HCT116 (cell line): ENCODE data around the gene CRMP1. TPM values are rescaled to one million over a fixed set of nuclear protein-coding genes. Genes with fewer than 3 reads are reported as not detected.

Experiments
- ATAC-seq: fragments of 200-7000 bp; cut with Tn5 transposase; 2 replicates; pipeline ENCODE4 v1.9.1; 2020; ENCODE audit warnings: mild to moderate bottlenecking, moderate library complexity
- BruUV-seq: library from RNA; stranded (reverse); fragments of 400-500 nt; replicated peaks from 2 replicates; lab custom pipeline; 2021; lab: Mats Ljungman, UMichigan
- CTCF ChIA-PET: fragments of 300-600 bp; sonication (Branson Sonifier 250); formaldehyde crosslinking; loops from one replicate; lab custom pipeline; 2021; ENCODE audit warnings: antibody characterized with exemption; lab: Charles Lee
- POLR2A ChIA-PET: fragments of 300-600, 350-600 bp; sonication (Branson Sonifier 250); formaldehyde crosslinking; loops from one replicate; lab custom pipeline; 2021; ENCODE audit warnings: antibody characterized with exemption; lab: Charles Lee
- RAD21 ChIA-PET, 2 experiments: fragments of 300-600 bp; sonication (Branson Sonifier 250); formaldehyde crosslinking; loops; one replicate each; lab custom pipeline; 2023; ENCODE audit warnings: low total read pairs in 2 of 2; ENCODE audit not compliant: uncharacterized antibody in 2 of 2, unreplicated experiment in 2 of 2, low non-redundant PET in 1 of 2; lab: Charles Lee
- DNase-seq: peaks from one replicate; pipeline ENCODE4 v3.0.0-alpha.2; 2010; ENCODE audit warnings: low read depth, low spot score
- H2AFZ ChIP-seq: fragments of 200-600 bp; shearing (Covaris generic), sonication (generic); 2 replicates; pipeline ENCODE4 v1.6.1; 2017; ENCODE audit warnings: low read depth, mixed run types, mixed read lengths, antibody characterized with exemption, low read length; ENCODE audit not compliant: poor library complexity, severe bottlenecking
- H3K27ac ChIP-seq: 2 replicates; pipeline ENCODE4 v1.5.1; 2012; ENCODE audit warnings: low read depth, low read length
- H3K27me3 ChIP-seq: fragments of 200-600 bp; sonication (generic); 2 replicates; pipeline ENCODE4 v1.6.1; 2016; ENCODE audit warnings: mixed run types, low read length, mixed read lengths; ENCODE audit not compliant: insufficient read depth
- H3K36me3 ChIP-seq, 2 experiments: fragments of 200-500 bp in 1 of 2; fragments of 200-600 bp in 1 of 2; sonication (Bioruptor generic) in 1 of 2; sonication (generic) in 1 of 2; 2 replicates each; pipeline versions ENCODE4 v1.5.1 to v1.6.1; 2014 to 2016; ENCODE audit warnings: low read length in 2 of 2, inconsistent platforms in 1 of 2, mixed read lengths in 1 of 2, mixed run types in 1 of 2; ENCODE audit not compliant: insufficient read depth in 2 of 2, control insufficient read depth in 1 of 2
- H3K4me1 ChIP-seq, 2 experiments: fragments of 200-600 bp in 1 of 2; sonication (generic) in 1 of 2; 2 replicates each; pipeline versions ENCODE4 v1.5.1 to v1.6.1; 2012 to 2017; ENCODE audit warnings: low read length in 2 of 2, inconsistent platforms in 1 of 2, mild to moderate bottlenecking in 1 of 2, mixed read lengths in 1 of 2, mixed run types in 1 of 2, moderate library complexity in 1 of 2; ENCODE audit not compliant: insufficient read depth in 2 of 2, control insufficient read depth in 1 of 2
- H3K4me2 ChIP-seq: fragments of 200-600 bp; sonication (generic); 2 replicates; pipeline ENCODE4 v1.6.1; 2017; ENCODE audit warnings: mixed run types, low read length, mixed read lengths
- H3K4me3 ChIP-seq, 2 experiments: fragments of 200-600 bp in 1 of 2; sonication (generic) in 1 of 2; replicated peaks in 1 of 2; 2 replicates each; pipeline ENCODE4 v1.5.1; 2011 to 2016; ENCODE audit warnings: low read length in 2 of 2, control low read depth in 1 of 2, low read depth in 1 of 2, mild to moderate bottlenecking in 1 of 2, mixed read lengths in 1 of 2, mixed run types in 1 of 2
- H3K79me2 ChIP-seq: fragments of 200-600 bp; sonication (generic); 2 replicates; pipeline ENCODE4 v1.6.1; 2017; ENCODE audit warnings: mild to moderate bottlenecking, mixed run types, low read length, moderate library complexity, mixed read lengths; ENCODE audit not compliant: insufficient read depth
- H3K9ac ChIP-seq: fragments of 200-600 bp; sonication (generic); 2 replicates; pipeline ENCODE4 v1.6.1; 2016; ENCODE audit warnings: low read length, mixed read lengths
- H3K9me2 ChIP-seq: fragments of 200-600 bp; sonication (generic), shearing (Covaris generic); 2 replicates; pipeline ENCODE4 v1.6.1; 2017; ENCODE audit warnings: mixed run types, mild to moderate bottlenecking, moderate library complexity; ENCODE audit not compliant: insufficient read depth
- H3K9me3 ChIP-seq, 2 experiments: fragments of 200-500 bp in 1 of 2; fragments of 200-600 bp in 1 of 2; sonication (Bioruptor generic) in 1 of 2; sonication (generic) in 1 of 2; 2 replicates each; pipeline ENCODE4 v1.6.1; 2014 to 2017; ENCODE audit warnings: low read length in 2 of 2, mixed read lengths in 2 of 2, inconsistent platforms in 1 of 2, low read depth in 1 of 2, mild to moderate bottlenecking in 1 of 2, mixed run types in 1 of 2, moderate library complexity in 1 of 2; ENCODE audit not compliant: control insufficient read depth in 1 of 2, insufficient read depth in 1 of 2
- H4K20me1 ChIP-seq: fragments of 200-600 bp; sonication (generic), shearing (Covaris generic); 2 replicates; pipeline ENCODE4 v1.6.1; 2017; ENCODE audit warnings: mixed run types, mild to moderate bottlenecking, moderate library complexity; ENCODE audit not compliant: insufficient read depth
- EZH2phosphoT487 ChIP-seq: fragments of 200-600 bp; IDR thresholded peaks from 2 replicates; pipeline ENCODE4 v1.6.1; 2018; ENCODE audit warnings: antibody characterized with exemption, borderline replicate concordance
- POLR2A ChIP-seq: IDR thresholded peaks from 2 replicates; pipeline ENCODE4 v1.7.0; 2011; ENCODE audit warnings: borderline replicate concordance; ENCODE audit not compliant: insufficient read depth, insufficient read length; ENCODE audit errors: extremely low read depth
- POLR2AphosphoS5 ChIP-seq: IDR thresholded peaks from 2 replicates; pipeline ENCODE4 v1.6.1; 2011; ENCODE audit warnings: mild to moderate bottlenecking, low read depth, low read length, moderate library complexity
- TCF7L2 ChIP-seq: IDR thresholded peaks from 2 replicates; pipeline ENCODE4 v1.7.0; 2011; ENCODE audit warnings: borderline replicate concordance, inconsistent platforms; ENCODE audit not compliant: insufficient read depth, insufficient read length; ENCODE audit errors: extremely low read depth
- intact Hi-C: fragments of 100-400 bp; cut with micrococcal nuclease; formaldehyde crosslinking; loops from 2 replicates; pipeline ENCODE4 v1.10.0; 2022
- total RNA-seq: library from RNA; stranded (reverse); gene quantifications from one replicate; pipeline ENCODE4 v1.2.1, GENCODE V29; 2021; ENCODE audit not compliant: unreplicated experiment
- TF ChIP-seq, protein P1 (sequence below): IDR thresholded peaks from 2 replicates; pipeline ENCODE4 v1.6.1; 2011; ENCODE audit warnings: mild to moderate bottlenecking, low read length, moderate library complexity; ENCODE audit not compliant: insufficient replicate concordance; ENCODE audit errors: extremely low read depth

The CRMP1 gene
- total RNA-seq, 1 experiment from 2014 or later: not detected

DNA sequence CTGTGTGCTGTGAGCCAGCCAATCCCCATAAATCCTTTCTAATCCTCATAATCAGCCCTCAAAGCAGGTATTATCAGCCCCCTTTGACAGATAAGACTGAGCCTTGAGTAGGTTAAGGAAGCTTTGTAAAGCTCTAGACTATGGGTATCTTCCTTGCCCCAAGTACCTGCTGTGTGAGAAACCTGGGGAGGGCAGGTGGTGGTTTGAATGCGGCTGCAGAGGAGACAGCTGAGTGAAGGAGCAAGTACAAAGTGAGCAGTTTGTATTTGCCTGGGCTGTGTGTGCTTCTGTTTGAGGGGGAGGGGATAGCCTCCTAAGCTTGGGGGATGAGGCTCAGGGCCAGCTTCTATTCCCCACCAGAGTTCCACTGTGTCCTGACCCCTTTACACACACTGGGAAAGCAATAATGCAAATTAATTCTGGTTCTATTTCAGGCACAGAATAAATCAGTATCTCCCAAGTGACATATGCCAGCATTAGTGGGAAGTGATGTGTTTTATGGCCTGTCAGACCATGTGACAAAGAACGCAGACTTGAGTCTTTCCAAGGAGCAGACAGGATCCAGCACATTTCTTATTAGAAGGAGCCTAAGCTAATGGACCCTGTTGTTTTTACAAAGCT is 118.4 kb downstream of the CRMP1 start:
- intact Hi-C loops: no loop called here
- Histone ChIP-seq H3K4me2 (no peak overlapping the region), H3K4me1 (peaks cover 0 to 6% of the 10 kb centered on the region in 2 experiments; a peak in 1 of 4 replicates), H3K36me3 (no peaks in the 10 kb centered on the region), H4K20me1 (no peaks in the 10 kb centered on the region), H3K79me2 (no peaks in the 10 kb centered on the region), H3K27me3 (no peaks in the 10 kb centered on the region), H3K9me3 (no peaks in the 10 kb centered on the region; a peak in 1 of 4 replicates), H3K27ac (no peak overlapping the region), H3K9ac (no peak overlapping the region), H3K9me2 (no peaks in the 10 kb centered on the region), H2AFZ (no peak overlapping the region), H3K4me3 (no peak overlapping the region)
- no peak for DNase-seq
- no peak for ATAC-seq
- BruUV-seq: no TSS peak
- CTCF ChIA-PET: no interaction called here
- RAD21 ChIA-PET: no interaction called here
- POLR2A ChIA-PET: no interaction called here
- TF ChIP-seq EZH2phosphoT487: no peak
- TF ChIP-seq, protein P1, sequence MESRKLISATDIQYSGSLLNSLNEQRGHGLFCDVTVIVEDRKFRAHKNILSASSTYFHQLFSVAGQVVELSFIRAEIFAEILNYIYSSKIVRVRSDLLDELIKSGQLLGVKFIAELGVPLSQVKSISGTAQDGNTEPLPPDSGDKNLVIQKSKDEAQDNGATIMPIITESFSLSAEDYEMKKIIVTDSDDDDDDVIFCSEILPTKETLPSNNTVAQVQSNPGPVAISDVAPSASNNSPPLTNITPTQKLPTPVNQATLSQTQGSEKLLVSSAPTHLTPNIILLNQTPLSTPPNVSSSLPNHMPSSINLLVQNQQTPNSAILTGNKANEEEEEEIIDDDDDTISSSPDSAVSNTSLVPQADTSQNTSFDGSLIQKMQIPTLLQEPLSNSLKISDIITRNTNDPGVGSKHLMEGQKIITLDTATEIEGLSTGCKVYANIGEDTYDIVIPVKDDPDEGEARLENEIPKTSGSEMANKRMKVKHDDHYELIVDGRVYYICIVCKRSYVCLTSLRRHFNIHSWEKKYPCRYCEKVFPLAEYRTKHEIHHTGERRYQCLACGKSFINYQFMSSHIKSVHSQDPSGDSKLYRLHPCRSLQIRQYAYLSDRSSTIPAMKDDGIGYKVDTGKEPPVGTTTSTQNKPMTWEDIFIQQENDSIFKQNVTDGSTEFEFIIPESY: no peak
- TF ChIP-seq POLR2AphosphoS5: no peak
- TF ChIP-seq POLR2A: no peak

DNA sequence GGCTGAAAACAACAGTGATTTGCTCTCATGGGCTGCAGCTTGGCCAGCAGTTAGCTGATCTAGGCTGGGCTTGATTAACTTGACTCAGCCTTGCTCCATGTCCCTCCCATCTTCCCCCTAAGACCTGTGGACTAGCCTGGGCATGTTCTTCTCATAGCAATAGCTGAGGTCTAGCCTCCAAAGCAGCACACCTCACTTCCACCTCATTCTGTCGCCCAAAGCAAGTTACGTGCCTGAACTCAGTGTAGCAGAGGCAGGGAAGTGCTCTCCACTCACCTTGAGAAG is 119.7 kb downstream of the CRMP1 start:
- RAD21 ChIA-PET: no interaction called here
- no peaks in the 10 kb centered on the region for H4K20me1 ChIP-seq
- peaks cover 0 to 6% of the 10 kb centered on the region in 2 experiments; a peak in 1 of 4 replicates for H3K4me1 ChIP-seq
- H3K4me2 ChIP-seq: no peak overlapping the region
- no peaks in the 10 kb centered on the region; a peak in 1 of 4 replicates for H3K9me3 ChIP-seq
- no peaks in the 10 kb centered on the region for H3K27me3 ChIP-seq
- CTCF ChIA-PET: no interaction called here
- ATAC-seq (no peak), DNase-seq (no peak)
- no peak overlapping the region for H3K9ac ChIP-seq
- H3K36me3 ChIP-seq: no peaks in the 10 kb centered on the region
- H3K9me2 ChIP-seq: no peaks in the 10 kb centered on the region
- no TSS peak for BruUV-seq
- no peak for TF ChIP-seq TCF7L2
- TF ChIP-seq, all 23 proteins: peak for 0
- Histone ChIP-seq H3K79me2 (no peaks in the 10 kb centered on the region), H3K27ac (no peak overlapping the region), H3K4me3 (no peak overlapping the region), H2AFZ (no peak overlapping the region)
- intact Hi-C loops: no loop called here
- POLR2A ChIA-PET: no interaction called here
